RCC 7860 (cell line): ENCODE results near the gene SLC19A1.

ENCODE experiments used
- DNase-seq: peaks from one replicate; pipeline ENCODE4 v3.0.0-alpha.2; 2015; ENCODE audit warnings: low spot score
- FAIRE-seq: peaks from 2 replicates; lab custom pipeline; 2012; peaks lifted over from hg19 to GRCh38; lab: Jason Lieb, UNC

The SLC19A1 gene

GRCh38 chr21:45448283-45448809 lies 93.9 kb downstream of the SLC19A1 start:
- FAIRE-seq = no peak

More at GRCh38 chr21:45448283-45448809, 93.9 kb downstream of the SLC19A1 start:
- no peak for DNase-seq
